CD4-positive, alpha-beta memory T cell (primary cell): ENCODE measurements around the gene MAP1LC3B2. TPM values are rescaled to one million over a fixed set of nuclear protein-coding genes. Genes with fewer than 3 reads are reported as not detected.

ENCODE experiments used
- CTCF ChIA-PET: fragments of 350-600 bp; sonication (Branson Sonifier 250); formaldehyde crosslinking; loops from one replicate; lab custom pipeline; 2021; ENCODE audit warnings: inconsistent platforms; ENCODE audit not compliant: partially characterized antibody; lab: Charles Lee
- POLR2A ChIA-PET: fragments of 350-600 bp; sonication (Branson Sonifier 250); formaldehyde crosslinking; loops from one replicate; lab custom pipeline; 2021; ENCODE audit not compliant: partially characterized antibody; lab: Charles Lee
- DNase-seq, 5 donors: peaks; one replicate each; pipeline versions ENCODE4 v3.0.0 to v3.0.0-alpha.2; 2020 to 2022; ENCODE audit warnings: mixed read lengths in 1 of 5
- H3K27ac ChIP-seq: one replicate; pipeline ENCODE4 v1.7.0; 2013; ENCODE audit warnings: low read depth, low read length
- H3K27me3 ChIP-seq: 2 replicates; pipeline ENCODE4 v1.7.0; 2013; ENCODE audit warnings: mild to moderate bottlenecking, low read length, moderate library complexity; ENCODE audit not compliant: insufficient read depth
- H3K36me3 ChIP-seq: 2 replicates; pipeline ENCODE4 v1.7.0; 2013; ENCODE audit warnings: mild to moderate bottlenecking, low read length, moderate library complexity; ENCODE audit not compliant: insufficient read depth
- H3K4me1 ChIP-seq: 2 replicates; pipeline ENCODE4 v1.7.0; 2013; ENCODE audit warnings: mild to moderate bottlenecking, low read length, moderate library complexity; ENCODE audit not compliant: insufficient read depth
- H3K4me3 ChIP-seq, 2 donors: one replicate each; pipeline ENCODE4 v1.7.0; 2013; ENCODE audit warnings: low read length in 2 of 2, mild to moderate bottlenecking in 1 of 2
- H3K9me3 ChIP-seq, 2 donors: one replicate each; pipeline ENCODE4 v1.7.0; 2013; ENCODE audit warnings: low read length in 2 of 2, control low read depth in 1 of 2; ENCODE audit not compliant: control insufficient read depth in 1 of 2
- H3K27ac Mint-ChIP-seq, 7 donors: one replicate each; pipeline ENCODE4 v1.8.0; 2020 to 2021; ENCODE audit warnings: mixed read lengths in 7 of 7, mild to moderate bottlenecking in 6 of 7, inconsistent platforms in 3 of 7, moderate library complexity in 3 of 7
- H3K27me3 Mint-ChIP-seq, 2 donors: one replicate each; pipeline ENCODE4 v1.8.0; 2020 to 2021; ENCODE audit warnings: mixed read lengths in 2 of 2
- H3K36me3 Mint-ChIP-seq, 2 donors: one replicate each; pipeline ENCODE4 v1.8.0; 2020 to 2021; ENCODE audit warnings: mixed read lengths in 2 of 2, inconsistent platforms in 1 of 2, mild to moderate bottlenecking in 1 of 2
- H3K4me1 Mint-ChIP-seq, 4 donors: one replicate each; pipeline ENCODE4 v1.8.0; 2020 to 2021; ENCODE audit warnings: mixed read lengths in 4 of 4, mild to moderate bottlenecking in 1 of 4
- H3K4me3 Mint-ChIP-seq, 8 donors: one replicate each; pipeline ENCODE4 v1.8.0; 2020 to 2021; ENCODE audit warnings: mixed read lengths in 8 of 8, mild to moderate bottlenecking in 7 of 8, moderate library complexity in 6 of 8, inconsistent platforms in 3 of 8
- H3K9me3 Mint-ChIP-seq, 8 donors: one replicate each; pipeline ENCODE4 v1.8.0; 2020 to 2021; ENCODE audit warnings: mixed read lengths in 8 of 8, mild to moderate bottlenecking in 5 of 8, inconsistent platforms in 3 of 8, moderate library complexity in 1 of 8
- intact Hi-C: fragments of 100-400 bp; cut with micrococcal nuclease; formaldehyde crosslinking; loops from one replicate; pipeline ENCODE4 v1.15.1; 2023
- polyA plus RNA-seq, 2 donors: library from polyadenylated mRNA; unstranded; fragments of 300-500 nt; fragmentation: Illumina TruSeq; gene quantifications; one replicate each; pipeline ENCODE4 v1.2.3, GENCODE V29; 2021
- total RNA-seq, 2 experiments: library from RNA; stranded (reverse); gene quantifications; one replicate each; pipeline ENCODE4 v1.2.3, GENCODE V29; 2021

Gene MAP1LC3B2
- total and polyA plus RNA-seq, 4 experiments from 2014 or later, result 1.7 to 6.8 (median 3.6) TPM

DNA sequence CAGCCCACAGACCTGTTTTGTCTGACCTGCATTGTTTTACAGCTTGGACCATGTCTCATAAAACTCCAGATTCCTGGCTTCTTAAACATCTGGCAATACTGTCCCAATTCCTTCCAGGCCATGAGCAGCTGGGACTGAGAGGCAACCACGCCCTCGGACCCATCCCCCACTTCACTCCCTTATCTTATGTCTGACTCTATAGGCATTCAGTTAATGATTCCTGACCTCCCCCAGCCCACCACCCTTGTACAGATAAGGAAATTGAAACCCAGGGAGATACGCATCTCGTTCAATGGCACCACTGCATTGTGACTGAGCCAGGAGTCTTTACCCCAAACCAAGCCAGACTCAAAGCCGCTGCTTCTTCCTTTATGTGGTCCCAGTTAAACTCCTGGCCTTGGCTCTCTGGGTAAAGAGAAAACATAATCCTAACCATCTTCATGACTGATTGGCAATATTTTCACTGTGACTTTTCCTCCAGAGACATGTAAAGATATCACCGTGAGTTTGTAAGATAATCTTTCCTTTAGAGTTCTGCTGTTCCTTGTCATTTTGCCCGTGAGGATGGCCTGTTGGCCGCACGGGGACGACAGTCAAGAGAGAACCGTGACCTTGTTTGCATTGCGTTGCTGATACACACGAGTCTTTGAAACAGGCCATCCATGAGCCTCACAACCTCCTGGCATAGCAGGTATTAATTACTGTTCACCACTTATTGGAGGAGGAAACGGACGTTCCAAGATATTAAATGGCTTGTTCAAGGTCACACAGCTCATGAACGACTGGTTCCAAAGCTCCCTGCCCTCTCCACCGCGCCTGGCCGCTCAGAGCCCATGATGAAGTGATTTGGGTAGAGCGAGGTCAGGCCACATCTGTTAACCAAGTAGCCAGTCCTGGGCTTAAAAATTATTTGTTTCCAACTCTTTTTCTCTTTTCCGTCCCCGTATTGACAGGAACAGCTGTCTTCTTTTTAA is 39.4 kb downstream of the MAP1LC3B2 start:
- Histone ChIP-seq H3K36me3 (no peaks in the 10 kb centered on the region), H3K27me3 (no peaks in the 10 kb centered on the region), H3K4me1 (peaks cover 31% of the 10 kb centered on the region), H3K9me3 (no peaks in the 10 kb centered on the region), H3K4me3 (no peak overlapping the region), H3K27ac (no peak overlapping the region)
- no peaks in the 10 kb centered on the region for H3K36me3 Mint-ChIP-seq
- H3K4me1 Mint-ChIP-seq, result peaks cover 21 to 32% (median 25%) of the 10 kb centered on the region in 4 donors
- H3K27me3 Mint-ChIP-seq, result no peaks in the 10 kb centered on the region
- POLR2A ChIA-PET, result interaction anchor here (0.9 to 4.6 kb wide), 2 partner anchors 39 to 322 kb away, joined by 3 to 24 read pairs; partner anchors contain the start of gene MAP1LC3B2
- H3K9me3 Mint-ChIP-seq, result no peaks in the 10 kb centered on the region
- H3K27ac Mint-ChIP-seq, result peak overlapping the region in 1 of 7 donors; percentile 7
- CTCF ChIA-PET, result interaction anchor here (0.6 to 4.8 kb wide), 14 partner anchors 8 to 600 kb away, joined by 3 to 39 read pairs (median 4); partner anchors contain the start of gene MAP1LC3B2
- no peak overlapping the region for H3K4me3 Mint-ChIP-seq
- DNase-seq, result no peak
- intact Hi-C loops, result loop anchor here (1.0 to 10.0 kb wide), 3 partner anchors 64 to 600 kb away; no protein-coding TSS in a partner anchor

- H3K9me3 ChIP-seq, result no peaks in the 10 kb centered on the region
- peak; percentile 40 to 50 (median 47) for DNase-seq
- CTCF ChIA-PET, result interaction anchor here (0.6 to 4.8 kb wide), 25 partner anchors 13 to 601 kb away, joined by 3 to 39 read pairs (median 4); partner anchors contain the start of gene MAP1LC3B2
- H3K36me3 ChIP-seq, result no peaks in the 10 kb centered on the region
- H3K27me3 Mint-ChIP-seq, result no peaks in the 10 kb centered on the region
- POLR2A ChIA-PET, result interaction anchor here (1.0 to 4.6 kb wide), 3 partner anchors 40 to 458 kb away, joined by 3 to 24 read pairs (median 4); partner anchors contain the start of genes MAP1LC3B2 and MED13L
- H3K4me3 Mint-ChIP-seq, result peak overlapping the region in 1 of 8 donors; percentile 45
- no peaks in the 10 kb centered on the region for H3K27me3 ChIP-seq
- intact Hi-C loops, result loop anchor here (1.0 to 10.0 kb wide), 4 partner anchors 65 to 601 kb away; no protein-coding TSS in a partner anchor
- no peaks in the 10 kb centered on the region for H3K36me3 Mint-ChIP-seq
- H3K27ac ChIP-seq, result no peak overlapping the region
- peaks cover 22% of the 10 kb centered on the region for H3K4me1 ChIP-seq
- H3K4me3 ChIP-seq, result no peak overlapping the region
- H3K27ac Mint-ChIP-seq, result peak overlapping the region in 1 of 7 donors; percentile 48
- peaks cover 15 to 24% (median 18%) of the 10 kb centered on the region in 4 donors for H3K4me1 Mint-ChIP-seq
- no peaks in the 10 kb centered on the region for H3K9me3 Mint-ChIP-seq
These were observed 40.3 kb downstream of the MAP1LC3B2 start for GRCh38 chr12:116599285-116600136.

DNA sequence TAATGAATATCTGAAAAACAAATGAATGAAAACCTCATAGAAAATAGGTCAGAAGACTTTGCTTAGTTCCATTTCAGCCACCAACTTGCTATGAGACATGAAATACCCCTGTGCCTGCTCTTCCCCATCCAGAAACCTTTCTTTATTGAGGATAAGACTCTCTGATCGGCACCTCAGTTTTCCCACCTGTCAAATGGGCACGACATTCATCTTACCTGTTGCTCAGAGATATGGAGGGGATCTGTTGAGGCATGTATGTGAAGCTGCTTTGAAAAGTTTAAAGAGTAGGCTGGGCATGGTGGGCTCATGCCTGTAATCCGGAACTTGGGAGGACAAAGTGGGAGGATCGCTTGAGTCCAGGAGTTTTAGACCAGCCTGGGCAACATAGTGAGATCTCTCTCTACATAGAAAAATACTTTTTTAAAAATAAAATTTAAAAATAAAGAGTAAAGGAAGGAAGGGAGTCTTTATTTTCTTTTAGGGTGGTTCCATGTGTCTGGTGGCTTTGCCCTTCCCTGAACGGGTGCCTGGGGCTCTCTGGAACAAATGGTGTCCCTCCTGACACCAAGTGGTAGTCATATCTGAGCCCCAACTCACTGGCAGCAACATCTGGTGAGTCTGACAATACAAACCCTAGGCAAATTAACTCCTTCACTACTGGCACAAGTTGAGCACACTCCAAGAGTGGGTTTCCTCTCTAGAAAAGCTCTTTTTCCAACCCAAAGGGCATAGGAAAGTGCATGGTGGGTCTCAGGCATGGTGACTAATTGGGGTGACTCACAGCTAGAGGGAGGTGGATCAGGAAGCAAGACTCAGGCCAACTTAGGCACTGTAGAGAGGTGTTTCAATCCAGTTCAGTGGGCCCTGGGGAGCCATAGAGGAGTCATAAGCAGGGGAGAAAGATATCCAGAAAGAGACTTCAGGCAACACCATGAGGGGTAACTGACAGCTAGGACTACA is 42.1 kb downstream of the MAP1LC3B2 start:
- Histone ChIP-seq H3K27ac (no peak overlapping the region), H3K4me1 (peaks cover 9% of the 10 kb centered on the region), H3K4me3 (no peak overlapping the region), H3K36me3 (no peaks in the 10 kb centered on the region), H3K27me3 (no peaks in the 10 kb centered on the region), H3K9me3 (no peaks in the 10 kb centered on the region)
- Mint-ChIP-seq H3K27ac (peak overlapping the region in 1 of 7 donors; percentile 49), H3K36me3 (no peaks in the 10 kb centered on the region), H3K4me3 (no peak overlapping the region), H3K4me1 (peaks cover 4 to 8% (median 5%) of the 10 kb centered on the region in 4 donors), H3K27me3 (peaks cover 1 to 3% of the 10 kb centered on the region in 2 donors), H3K9me3 (no peaks in the 10 kb centered on the region)
- intact Hi-C loops, result loop anchor here (2.0 kb wide), 1 partner anchor 534 kb away; no protein-coding TSS in a partner anchor
- ChIA-PET CTCF (interaction anchor here (0.7 to 4.8 kb wide), 16 partner anchors 13 to 603 kb away, joined by 3 to 39 read pairs (median 5); partner anchors contain the start of gene MAP1LC3B2), POLR2A (interaction anchor here (1.0 to 4.6 kb wide), 3 partner anchors 42 to 460 kb away, joined by 3 to 24 read pairs (median 4); partner anchors contain the start of genes MAP1LC3B2 and MED13L)
- DNase-seq, result no peak

DNA sequence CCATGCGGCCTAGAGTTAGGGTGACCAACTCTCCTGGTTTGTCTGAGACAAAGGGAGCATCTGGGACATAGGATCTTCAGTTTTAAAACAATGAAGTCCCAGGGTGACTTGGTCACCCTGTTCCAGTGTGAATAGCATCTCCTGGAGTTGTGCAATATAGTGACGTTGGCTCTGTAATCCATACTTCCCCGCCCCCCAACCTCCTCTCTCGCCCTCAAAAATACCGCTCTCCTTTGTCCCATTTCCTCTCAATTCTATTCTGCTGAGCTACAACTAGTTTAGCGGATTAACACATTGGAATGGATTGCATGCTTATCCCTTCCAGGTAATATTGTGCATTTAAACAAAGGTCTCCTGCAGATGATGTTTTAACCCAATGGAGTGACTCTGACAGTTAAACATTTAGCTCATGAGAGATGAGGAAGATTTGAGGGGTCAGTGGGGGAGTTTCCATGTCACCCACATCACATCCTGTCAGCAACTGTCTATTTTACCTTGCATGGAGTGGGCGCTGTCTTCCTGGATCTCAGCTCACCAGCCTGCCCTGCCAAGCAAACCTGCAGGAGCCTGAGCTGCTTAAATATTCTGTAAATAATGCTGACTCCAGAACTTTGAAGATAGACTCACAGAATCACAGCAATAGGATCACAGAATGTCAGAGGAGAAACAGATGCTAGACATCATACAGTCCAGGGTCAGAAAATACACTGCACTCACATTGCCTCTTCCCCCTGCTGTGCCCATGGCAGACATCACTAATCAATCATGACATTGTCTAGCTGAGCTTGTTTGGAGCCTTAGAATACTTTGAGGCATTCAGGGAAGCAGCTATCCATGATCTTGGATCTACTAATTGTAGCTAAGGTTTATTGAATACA is 43.0 kb downstream of the MAP1LC3B2 start:
- Histone ChIP-seq H3K4me3 (no peak overlapping the region), H3K4me1 (peaks cover 9% of the 10 kb centered on the region), H3K27me3 (no peaks in the 10 kb centered on the region), H3K27ac (no peak overlapping the region), H3K9me3 (no peaks in the 10 kb centered on the region), H3K36me3 (no peaks in the 10 kb centered on the region)
- peaks cover 3% of the 10 kb centered on the region in 2 donors for H3K27me3 Mint-ChIP-seq
- ChIA-PET POLR2A (interaction anchor here (4.6 kb wide), 1 partner anchor 43 kb away, joined by 24 read pairs; the partner anchor contains the start of gene MAP1LC3B2), CTCF (interaction anchor here (0.5 to 4.8 kb wide), 8 partner anchors 14 to 604 kb away, joined by 3 to 36 read pairs (median 5); partner anchors contain the start of gene MAP1LC3B2)
- H3K36me3 Mint-ChIP-seq, result no peaks in the 10 kb centered on the region
- intact Hi-C loops, result loop anchor here (2.0 kb wide), 1 partner anchor 535 kb away; no protein-coding TSS in a partner anchor
- H3K9me3 Mint-ChIP-seq, result no peaks in the 10 kb centered on the region
- no peak for DNase-seq
- H3K27ac Mint-ChIP-seq, result no peak overlapping the region
- no peak overlapping the region for H3K4me3 Mint-ChIP-seq
- H3K4me1 Mint-ChIP-seq, result peaks cover 4 to 8% (median 5%) of the 10 kb centered on the region in 4 donors

GRCh38 chr12:116603546-116604177 is 44.5 kb downstream of the MAP1LC3B2 start:
- Mint-ChIP-seq H3K27ac (no peak overlapping the region), H3K36me3 (no peaks in the 10 kb centered on the region), H3K4me1 (peaks cover 0 to 5% (median 3%) of the 10 kb centered on the region in 4 donors), H3K27me3 (peaks cover 3% of the 10 kb centered on the region in 2 donors), H3K4me3 (no peak overlapping the region), H3K9me3 (peaks cover 0 to 2% (median 0%) of the 10 kb centered on the region in 8 donors)
- Histone ChIP-seq H3K4me1 (peaks cover 9% of the 10 kb centered on the region), H3K9me3 (no peaks in the 10 kb centered on the region), H3K27me3 (no peaks in the 10 kb centered on the region), H3K27ac (no peak overlapping the region), H3K36me3 (no peaks in the 10 kb centered on the region), H3K4me3 (no peak overlapping the region)
- ChIA-PET POLR2A (no interaction called here), CTCF (no interaction called here)
- DNase-seq, result no peak
- intact Hi-C loops, result no loop called here
